NCI-H2107 treated with DMSO at 0.1 percent for 48 hours (cell line): ENCODE results near the gene DUSP22.
"Not testable (repeated sequence)": the region's sequence is repeated elsewhere in the genome, so short reads cannot be mapped to it uniquely, and the experiment has no call there.

Experiments
- DNase-seq: peaks from one replicate; lab custom pipeline; 2025; ENCODE audit not compliant: unreplicated experiment; lab: John Stamatoyannopoulos, UW

The DUSP22 gene, protein sequence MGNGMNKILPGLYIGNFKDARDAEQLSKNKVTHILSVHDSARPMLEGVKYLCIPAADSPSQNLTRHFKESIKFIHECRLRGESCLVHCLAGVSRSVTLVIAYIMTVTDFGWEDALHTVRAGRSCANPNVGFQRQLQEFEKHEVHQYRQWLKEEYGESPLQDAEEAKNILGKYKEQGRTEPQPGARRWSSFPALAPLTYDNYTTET

DNA sequence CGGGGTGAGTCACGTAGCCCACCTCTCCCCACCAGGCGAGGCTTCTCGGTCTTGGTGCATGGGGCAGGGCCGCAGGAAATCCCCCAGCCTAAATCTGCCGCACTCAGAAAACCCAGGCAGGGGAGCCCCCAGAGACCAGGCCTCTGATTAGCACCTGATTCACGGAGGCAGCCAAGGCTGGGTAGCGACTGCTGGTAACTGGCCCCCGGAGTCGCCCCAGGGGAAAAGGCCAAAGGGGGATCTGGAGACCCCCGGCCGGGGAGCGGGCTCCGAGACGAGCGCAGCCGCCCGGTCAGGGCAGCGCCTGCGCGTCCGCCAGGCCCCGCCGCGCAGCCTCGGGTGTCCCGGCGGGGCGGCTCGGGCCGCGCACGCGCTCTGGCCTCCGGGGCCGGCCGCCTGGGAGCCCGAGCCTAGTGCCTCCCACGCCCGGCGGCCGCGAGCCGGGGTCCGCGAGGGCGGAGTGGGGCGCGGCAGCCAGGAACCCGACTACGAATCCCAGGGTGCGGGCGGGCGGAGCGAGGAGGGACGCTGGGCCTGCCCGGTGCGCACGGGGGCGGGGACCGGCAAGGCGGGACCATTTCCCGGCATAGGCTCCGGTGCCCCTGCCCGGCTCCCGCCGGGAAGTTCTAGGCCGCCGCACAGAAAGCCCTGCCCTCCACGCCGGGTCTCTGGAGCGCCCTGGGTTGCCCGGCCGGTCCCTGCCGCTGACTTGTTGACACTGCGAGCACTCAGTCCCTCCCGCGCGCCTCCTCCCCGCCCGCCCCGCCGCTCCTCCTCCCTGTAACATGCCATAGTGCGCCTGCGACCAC, at the start of gene DUSP22:
Gene DUSP22, plus strand, starts transcription at position 791 of the 809 bp plus-strand sequence. CDS start 53 bp downstream, outside the sequence.
- no peak for DNase-seq

DNA sequence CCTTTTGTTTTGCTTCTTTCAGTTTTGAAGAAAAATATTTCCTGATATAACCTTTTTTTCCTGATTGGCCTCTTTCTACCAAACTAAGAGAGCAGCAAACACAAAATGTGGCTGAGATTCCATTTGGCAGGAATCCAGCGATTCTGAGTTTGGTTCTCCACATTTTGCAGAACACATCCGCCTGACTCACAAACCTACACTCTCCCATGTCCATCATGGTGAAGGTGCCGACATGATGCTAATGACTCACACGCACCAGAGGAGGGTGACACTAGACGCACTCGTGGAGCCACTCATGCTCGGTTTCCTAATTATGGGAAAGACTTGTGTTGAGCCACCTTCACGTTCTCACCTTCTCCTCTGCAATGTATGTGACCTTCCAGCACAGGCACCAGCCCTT, 45.9 kb upstream of the DUSP22 start:
- no peak for DNase-seq

GRCh38 chr6:247351-247750, 44.9 kb upstream of the DUSP22 start:
- no peak for DNase-seq

DNA sequence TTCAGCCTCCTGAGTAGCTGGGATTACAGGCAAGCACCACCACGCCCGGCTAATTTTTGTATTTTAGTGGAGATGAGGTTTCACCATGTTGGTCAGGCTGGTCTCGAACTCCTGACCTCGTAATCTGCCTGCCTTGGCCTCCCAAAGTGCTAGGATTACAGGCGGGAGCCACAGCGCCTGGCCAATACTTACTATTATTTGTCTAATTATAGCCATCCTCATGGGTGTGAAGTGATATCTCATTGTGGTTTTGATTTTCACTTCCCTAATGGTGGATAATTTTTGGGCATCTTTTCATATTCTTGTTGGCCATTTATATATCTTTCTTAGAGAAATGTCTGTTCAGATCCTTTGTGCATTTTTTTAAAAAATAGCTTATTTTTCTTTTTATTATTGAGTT, 44.2 kb upstream of the DUSP22 start:
- not testable (repeated sequence) for DNase-seq

DNA sequence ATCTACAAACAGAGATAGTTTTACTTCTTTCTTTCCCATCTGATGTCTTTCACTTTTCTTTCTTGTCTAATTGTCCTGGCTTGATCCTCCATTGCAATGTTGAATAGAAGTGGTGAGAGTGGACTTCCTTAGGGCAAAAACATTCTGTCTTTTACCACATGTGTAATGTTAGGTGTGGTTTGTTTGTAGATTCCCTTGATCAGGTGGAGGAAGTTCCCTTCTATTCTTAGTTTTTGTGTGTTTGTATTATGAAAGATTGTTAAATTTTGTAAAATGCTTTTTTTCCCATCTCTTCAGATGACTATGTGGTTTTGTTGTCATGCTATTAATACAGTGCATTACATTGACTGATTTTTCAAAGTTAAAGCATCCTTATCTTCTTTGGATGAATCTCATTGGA, 41.6 kb upstream of the DUSP22 start:
- no peak for DNase-seq

- DNase-seq: no peak
These were observed 40.4 kb upstream of the DUSP22 start for GRCh38 chr6:251920-252319.

- no peak for DNase-seq
These were observed 39.3 kb upstream of the DUSP22 start for GRCh38 chr6:252775-253535.

DNA sequence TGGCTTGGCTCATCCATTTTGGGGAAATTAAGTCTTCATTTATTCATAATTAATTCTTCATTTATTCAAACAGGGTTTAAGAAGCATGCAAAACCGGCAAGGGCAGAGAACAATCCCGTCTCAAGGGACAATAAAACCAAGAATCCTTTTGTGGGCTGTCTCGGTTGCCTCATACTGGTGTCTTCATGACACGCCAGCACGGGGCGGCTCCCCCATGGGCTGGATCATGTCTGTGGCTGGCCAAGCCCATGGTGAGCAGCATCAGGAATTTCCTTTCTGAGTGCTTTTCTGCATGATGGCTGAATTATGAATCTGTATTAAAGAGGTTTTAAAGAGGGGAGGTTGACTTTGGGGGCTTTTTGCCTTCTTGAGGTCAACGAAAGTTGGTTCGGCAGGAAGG, 38.3 kb upstream of the DUSP22 start:
- no peak for DNase-seq

GRCh38 chr6:255041-255750, 37.1 kb upstream of the DUSP22 start:
- no peak for DNase-seq

- DNase-seq: no peak
These were observed 36.6 kb upstream of the DUSP22 start for GRCh38 chr6:255751-256083.

DNA sequence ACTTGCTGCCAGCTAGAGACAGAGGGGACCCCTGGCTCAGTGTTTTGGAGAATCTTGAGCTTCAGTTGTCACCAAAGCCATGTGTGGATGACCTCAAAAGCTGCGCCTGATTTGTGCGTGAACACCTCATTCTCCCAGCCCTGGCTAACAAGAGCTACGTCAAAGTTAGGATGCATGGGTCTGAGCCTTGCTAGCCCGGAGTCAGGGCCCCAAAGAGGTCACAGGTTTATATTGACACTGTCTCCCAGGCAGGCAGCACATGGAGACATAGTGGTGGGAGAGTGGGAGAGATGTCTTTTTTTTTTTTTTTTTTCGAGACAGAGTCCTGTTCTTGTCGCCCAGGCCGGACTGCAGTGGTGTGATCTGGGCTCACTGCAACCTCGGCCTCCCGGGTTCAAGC, 36.1 kb upstream of the DUSP22 start:
- no peak for DNase-seq

- DNase-seq: no peak
These were observed 35.1 kb upstream of the DUSP22 start for GRCh38 chr6:257031-257725.

GRCh38 chr6:257774-258173, 34.5 kb upstream of the DUSP22 start:
- no peak for DNase-seq

DNA sequence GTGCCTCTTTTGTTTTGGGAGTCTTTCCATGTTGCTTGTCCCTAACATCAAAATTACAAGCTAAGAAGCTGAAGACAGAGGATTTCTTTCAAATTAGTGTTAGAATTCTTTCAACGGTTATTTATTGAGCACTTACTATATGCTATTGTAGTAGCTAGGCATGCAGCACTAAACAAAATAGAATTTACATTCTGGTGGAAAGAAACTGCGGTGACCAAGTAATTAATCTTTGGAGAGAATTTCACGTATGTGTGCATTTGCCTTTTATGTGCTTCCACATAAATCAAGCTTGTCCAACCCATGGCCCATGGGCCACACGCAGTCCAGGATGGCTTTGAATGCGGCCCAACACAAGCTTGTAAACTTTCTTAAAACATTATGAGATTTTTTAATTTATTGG, 33.0 kb upstream of the DUSP22 start:
- DNase-seq: no peak

DNA sequence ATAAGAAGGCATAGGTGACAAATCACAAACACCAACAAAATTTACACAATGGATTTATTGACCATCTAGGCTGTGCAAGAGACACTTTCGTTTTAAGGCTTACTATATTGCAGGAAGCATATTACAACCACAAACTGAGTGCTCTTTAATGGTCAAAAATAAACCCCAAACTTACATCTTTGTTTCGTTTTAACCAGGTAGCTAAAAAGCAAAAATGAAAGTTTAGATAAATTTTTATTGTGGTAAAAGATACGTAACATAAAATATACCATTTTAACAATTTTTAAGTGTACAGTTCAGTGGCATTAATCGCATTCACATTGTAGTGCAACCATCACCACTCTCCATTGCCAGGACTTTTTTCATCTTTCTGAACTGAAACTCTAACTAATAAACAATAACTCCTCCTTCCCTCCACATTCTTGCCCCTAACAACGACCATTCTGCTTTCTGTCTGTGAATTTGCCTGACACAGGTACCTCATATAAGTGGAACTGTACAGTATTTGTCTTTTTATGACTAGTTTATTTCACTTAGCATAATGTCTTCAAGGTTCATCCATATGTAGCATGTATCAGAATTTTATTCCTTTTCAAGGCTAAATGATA, 32.3 kb upstream of the DUSP22 start:
- no peak for DNase-seq

- DNase-seq: no peak
These were observed 27.7 kb upstream of the DUSP22 start for GRCh38 chr6:264626-265025.

DNA sequence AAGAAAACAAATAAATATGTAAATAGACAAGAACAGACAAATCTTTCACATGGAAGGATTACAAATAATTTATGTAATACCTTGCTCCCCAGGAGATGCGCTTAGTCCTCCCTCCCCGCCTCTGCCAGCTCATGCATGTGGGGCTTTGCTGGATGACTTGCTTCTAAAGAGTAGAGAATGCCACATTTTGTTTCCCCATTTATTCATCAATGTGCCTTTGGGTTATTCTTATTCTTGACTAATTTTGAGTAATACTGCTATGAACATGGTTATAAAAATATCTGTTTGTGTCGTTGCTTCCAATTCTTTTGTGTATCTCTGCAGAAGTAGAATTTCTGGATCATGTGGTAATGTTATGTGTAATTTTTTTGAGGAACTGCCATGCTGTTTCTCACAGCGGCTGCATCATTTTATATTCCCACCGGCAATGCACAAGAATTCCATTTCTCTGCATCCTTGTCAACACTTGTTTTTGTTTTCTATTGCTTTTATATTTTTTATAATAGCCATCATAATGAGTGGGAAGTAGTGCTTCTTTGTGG, 23.8 kb upstream of the DUSP22 start:
- DNase-seq: no peak

GRCh38 chr6:273551-274058, 18.7 kb upstream of the DUSP22 start:
- no peak for DNase-seq

GRCh38 chr6:277746-278145, 14.5 kb upstream of the DUSP22 start:
- no peak for DNase-seq

- no peak for DNase-seq
These were observed 13.8 kb upstream of the DUSP22 start for GRCh38 chr6:278494-278893.
